CD8-positive, alpha-beta memory T cell (primary cell): Measurements from ENCODE around the gene CELA3A. TPM values are rescaled to one million over a fixed set of nuclear protein-coding genes. Genes with fewer than 3 reads are reported as not detected.
"Not testable (repeated sequence)": the region's sequence is repeated elsewhere in the genome, so short reads cannot be mapped to it uniquely, and the experiment has no call there.

Experiments
- CTCF ChIA-PET: fragments of 350-600 bp; sonication (Branson Sonifier 250); formaldehyde crosslinking; loops from one replicate; lab custom pipeline; 2021; ENCODE audit warnings: antibody characterized with exemption; lab: Charles Lee
- POLR2A ChIA-PET: fragments of 350-600 bp; sonication (Branson Sonifier 250); formaldehyde crosslinking; loops from one replicate; lab custom pipeline; 2021; ENCODE audit warnings: antibody characterized with exemption; lab: Charles Lee
- DNase-seq, 5 donors: peaks; one replicate each; pipeline versions ENCODE4 v3.0.0 to v3.0.0-alpha.2; 2020 to 2022; ENCODE audit warnings: mixed read lengths in 1 of 5
- H3K27ac ChIP-seq: one replicate; pipeline ENCODE4 v1.7.0; 2013; ENCODE audit warnings: low read depth, mild to moderate bottlenecking, low read length, moderate library complexity
- H3K27me3 ChIP-seq: 2 replicates; pipeline ENCODE4 v1.7.0; 2013; ENCODE audit warnings: low read length, mild to moderate bottlenecking; ENCODE audit not compliant: insufficient read depth, poor library complexity, severe bottlenecking
- H3K36me3 ChIP-seq: 2 replicates; pipeline ENCODE4 v1.7.0; 2013; ENCODE audit warnings: mild to moderate bottlenecking, low read length, moderate library complexity; ENCODE audit not compliant: insufficient read depth
- H3K4me1 ChIP-seq: 2 replicates; pipeline ENCODE4 v1.7.0; 2013; ENCODE audit warnings: mild to moderate bottlenecking, low read length, moderate library complexity; ENCODE audit not compliant: insufficient read depth
- H3K4me3 ChIP-seq: 2 replicates; pipeline ENCODE4 v1.7.0; 2013; ENCODE audit warnings: mild to moderate bottlenecking, low read length
- H3K9me3 ChIP-seq: 2 replicates; pipeline ENCODE4 v1.7.0; 2013; ENCODE audit warnings: mild to moderate bottlenecking, low read length
- H3K27ac Mint-ChIP-seq, 8 donors: one replicate each; pipeline ENCODE4 v1.8.0; 2020 to 2021; ENCODE audit warnings: mixed read lengths in 8 of 8, mild to moderate bottlenecking in 6 of 8, inconsistent platforms in 3 of 8, moderate library complexity in 3 of 8
- H3K27me3 Mint-ChIP-seq, 2 donors: one replicate each; pipeline ENCODE4 v1.8.0; 2020 to 2021; ENCODE audit warnings: mixed read lengths in 2 of 2, mild to moderate bottlenecking in 1 of 2, moderate library complexity in 1 of 2
- H3K36me3 Mint-ChIP-seq, 3 donors: one replicate each; pipeline ENCODE4 v1.8.0; 2020 to 2021; ENCODE audit warnings: mixed read lengths in 3 of 3, inconsistent platforms in 1 of 3, mild to moderate bottlenecking in 1 of 3
- H3K4me1 Mint-ChIP-seq, 3 donors: one replicate each; pipeline ENCODE4 v1.8.0; 2020 to 2021; ENCODE audit warnings: mixed read lengths in 3 of 3, inconsistent platforms in 1 of 3, mild to moderate bottlenecking in 1 of 3
- H3K4me3 Mint-ChIP-seq, 7 donors: one replicate each; pipeline ENCODE4 v1.8.0; 2020 to 2021; ENCODE audit warnings: mixed read lengths in 7 of 7, mild to moderate bottlenecking in 6 of 7, moderate library complexity in 4 of 7, inconsistent platforms in 2 of 7
- H3K9me3 Mint-ChIP-seq, 5 donors: one replicate each; pipeline ENCODE4 v1.8.0; 2020 to 2022; ENCODE audit warnings: mixed read lengths in 5 of 5, mild to moderate bottlenecking in 3 of 5, moderate library complexity in 2 of 5, inconsistent platforms in 1 of 5
- polyA plus RNA-seq: library from polyadenylated mRNA; unstranded; fragments of 300-500 nt; fragmentation: Illumina TruSeq; gene quantifications from one replicate; pipeline ENCODE4 v1.2.3, GENCODE V29; 2021
- total RNA-seq, 2 experiments: library from RNA; stranded (reverse); gene quantifications; one replicate each; pipeline ENCODE4 v1.2.3, GENCODE V29; 2021

CELA3A gene
- total and polyA plus RNA-seq, 3 experiments from 2014 or later, result not detected

- H3K4me3 Mint-ChIP-seq, H3K9me3 ChIP-seq, DNase-seq, H3K36me3 ChIP-seq, H3K27me3 ChIP-seq, CTCF ChIA-PET, H3K4me1 Mint-ChIP-seq, POLR2A ChIA-PET, H3K27ac ChIP-seq, H3K4me1 ChIP-seq, H3K9me3 Mint-ChIP-seq, H3K36me3 Mint-ChIP-seq, H3K27me3 Mint-ChIP-seq, H3K4me3 ChIP-seq, H3K27ac Mint-ChIP-seq: not testable (repeated sequence)
These were observed 26.2 kb upstream of the CELA3A start for GRCh38 chr1:21975296-21975695.

- H3K4me1 ChIP-seq, H3K36me3 ChIP-seq, POLR2A ChIA-PET, CTCF ChIA-PET, H3K27me3 Mint-ChIP-seq, H3K36me3 Mint-ChIP-seq, H3K4me3 Mint-ChIP-seq, H3K9me3 Mint-ChIP-seq, H3K27me3 ChIP-seq, H3K27ac ChIP-seq, DNase-seq, H3K9me3 ChIP-seq, H3K4me3 ChIP-seq, H3K4me1 Mint-ChIP-seq: not testable (repeated sequence)
- H3K27ac Mint-ChIP-seq, result peak within 1 kb of the TSS in 1 of 8 donors; percentile 11
These were observed 24.7 kb upstream of the CELA3A start, which contains the start of gene CELA3B for GRCh38 chr1:21976703-21977239. TSS of gene CELA3B (plus strand) at chr1:21977022. CDS start at chr1:21977040, 18 bp downstream.

- not testable (repeated sequence) for H3K4me3 ChIP-seq, H3K4me1 ChIP-seq, H3K36me3 Mint-ChIP-seq
These were observed 23.2 kb upstream of the CELA3A start for GRCh38 chr1:21978209-21978608.

GRCh38 chr1:21980515-21981220 is 20.8 kb upstream of the CELA3A start:
- H3K4me3 ChIP-seq, H3K27me3 ChIP-seq, H3K4me3 Mint-ChIP-seq, H3K9me3 Mint-ChIP-seq, H3K27ac Mint-ChIP-seq, H3K9me3 ChIP-seq, H3K27ac ChIP-seq, H3K4me1 Mint-ChIP-seq, H3K4me1 ChIP-seq, DNase-seq, H3K27me3 Mint-ChIP-seq, H3K36me3 ChIP-seq, H3K36me3 Mint-ChIP-seq, CTCF ChIA-PET, POLR2A ChIA-PET: not testable (repeated sequence)

More at GRCh38 chr1:21978209-21978608, 23.2 kb upstream of the CELA3A start:
- H3K9me3 ChIP-seq, H3K36me3 ChIP-seq, H3K27ac ChIP-seq, H3K4me3 Mint-ChIP-seq, DNase-seq, CTCF ChIA-PET, H3K27me3 ChIP-seq, H3K27ac Mint-ChIP-seq, POLR2A ChIA-PET, H3K4me1 Mint-ChIP-seq, H3K9me3 Mint-ChIP-seq, H3K27me3 Mint-ChIP-seq: not testable (repeated sequence)

DNA sequence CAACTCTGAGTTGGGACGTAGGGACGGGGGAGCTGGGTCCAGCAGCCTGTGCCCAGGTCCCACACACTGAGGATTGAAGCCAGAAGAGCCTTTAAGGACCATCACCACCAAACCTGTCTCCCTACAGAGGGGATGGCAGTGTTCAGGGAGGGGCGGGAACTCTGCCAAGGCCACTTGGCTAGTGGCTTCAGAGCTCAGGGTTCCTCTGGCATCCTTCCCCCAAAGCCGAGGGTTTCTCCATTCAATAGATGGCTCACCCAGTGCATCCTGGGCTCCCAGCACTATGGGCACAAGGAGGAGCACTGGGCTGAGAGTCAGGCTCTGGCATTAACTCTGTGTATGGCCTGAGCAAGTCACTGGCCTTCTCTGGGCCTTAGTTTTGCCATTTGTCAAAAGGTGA is 20.2 kb upstream of the CELA3A start:
- H3K27ac Mint-ChIP-seq, DNase-seq, H3K36me3 Mint-ChIP-seq, H3K27me3 ChIP-seq, H3K36me3 ChIP-seq, H3K4me3 ChIP-seq, POLR2A ChIA-PET, H3K9me3 Mint-ChIP-seq, H3K4me1 ChIP-seq, H3K27me3 Mint-ChIP-seq, H3K4me3 Mint-ChIP-seq, H3K9me3 ChIP-seq, H3K4me1 Mint-ChIP-seq, H3K27ac ChIP-seq: not testable (repeated sequence)
- CTCF ChIA-PET, result interaction anchor here (0.7 kb wide), 1 partner anchor 282 kb away, joined by 3 read pairs; no protein-coding TSS in a partner anchor

DNA sequence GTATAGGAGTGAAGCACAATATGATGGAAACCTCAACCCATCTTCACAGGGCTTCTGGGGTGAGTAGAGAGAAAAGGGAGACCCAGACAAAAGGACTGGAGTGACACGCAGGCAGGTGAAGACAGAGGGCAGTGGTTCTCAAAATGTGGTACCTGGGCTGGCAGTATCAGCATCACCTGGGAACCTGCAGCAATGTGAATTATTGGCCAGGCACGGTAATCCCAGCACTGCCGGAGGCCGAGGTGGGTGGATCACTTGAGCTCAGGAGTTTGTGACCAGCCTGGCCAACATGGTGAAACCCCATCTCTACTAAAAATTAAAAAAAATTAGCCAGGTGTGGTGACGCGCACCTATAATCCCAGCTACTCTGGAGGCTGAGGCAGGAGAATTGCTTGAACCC is 19.3 kb upstream of the CELA3A start:
- H3K4me3 Mint-ChIP-seq, H3K36me3 ChIP-seq, H3K27ac Mint-ChIP-seq, H3K27me3 ChIP-seq, H3K4me1 Mint-ChIP-seq, H3K27ac ChIP-seq, POLR2A ChIA-PET, DNase-seq, H3K9me3 ChIP-seq, H3K27me3 Mint-ChIP-seq, H3K4me3 ChIP-seq, H3K4me1 ChIP-seq, H3K9me3 Mint-ChIP-seq, H3K36me3 Mint-ChIP-seq: not testable (repeated sequence)
- CTCF ChIA-PET, result interaction anchor here (0.7 kb wide), 1 partner anchor 283 kb away, joined by 3 read pairs; no protein-coding TSS in a partner anchor

DNA sequence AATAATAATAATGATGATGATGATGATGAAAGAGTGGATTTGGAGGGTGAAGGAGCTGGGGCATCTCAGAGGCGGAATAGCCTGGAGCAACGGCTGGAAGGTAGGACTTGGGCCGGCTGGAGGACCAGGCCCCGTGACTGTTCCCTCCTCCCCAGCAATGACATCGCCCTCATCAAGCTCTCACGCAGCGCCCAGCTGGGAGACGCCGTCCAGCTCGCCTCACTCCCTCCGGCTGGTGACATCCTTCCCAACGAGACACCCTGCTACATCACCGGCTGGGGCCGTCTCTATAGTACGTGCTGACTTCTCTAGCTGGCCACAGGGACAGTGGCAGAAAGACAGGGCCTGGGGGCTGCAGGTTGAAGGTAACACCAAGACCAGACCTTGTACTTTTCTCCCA is 17.9 kb upstream of the CELA3A start:
- H3K36me3 ChIP-seq, CTCF ChIA-PET, DNase-seq, POLR2A ChIA-PET, H3K9me3 Mint-ChIP-seq, H3K9me3 ChIP-seq, H3K4me1 Mint-ChIP-seq, H3K36me3 Mint-ChIP-seq, H3K27me3 ChIP-seq, H3K4me1 ChIP-seq, H3K4me3 ChIP-seq, H3K27me3 Mint-ChIP-seq, H3K4me3 Mint-ChIP-seq, H3K27ac ChIP-seq: not testable (repeated sequence)
- H3K27ac Mint-ChIP-seq, result peak overlapping the region in 1 of 8 donors; percentile 88

DNA sequence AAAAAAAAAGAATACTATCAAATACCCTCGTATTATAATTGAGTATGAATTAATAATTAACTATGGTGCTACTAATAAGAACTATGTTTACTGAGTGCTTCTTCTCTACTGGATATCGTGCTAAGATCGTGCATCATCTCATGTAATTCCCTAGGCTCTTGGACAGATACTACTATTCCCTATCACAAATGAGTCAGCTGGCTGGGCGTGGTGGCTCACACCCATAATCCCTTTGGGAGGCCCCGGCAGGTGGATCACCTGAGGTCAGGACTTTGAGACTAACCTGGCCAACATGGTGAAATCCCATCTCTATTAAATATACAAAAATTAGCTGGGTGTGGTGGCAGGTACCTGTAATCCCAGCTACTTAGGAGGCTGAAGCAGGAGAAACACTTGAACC is 15.6 kb upstream of the CELA3A start:
- H3K9me3 Mint-ChIP-seq, H3K9me3 ChIP-seq, H3K4me3 ChIP-seq, H3K27ac ChIP-seq, CTCF ChIA-PET, POLR2A ChIA-PET, H3K36me3 ChIP-seq, H3K4me3 Mint-ChIP-seq, H3K27ac Mint-ChIP-seq, H3K27me3 ChIP-seq, H3K4me1 Mint-ChIP-seq, H3K36me3 Mint-ChIP-seq, H3K27me3 Mint-ChIP-seq, DNase-seq, H3K4me1 ChIP-seq: not testable (repeated sequence)
